Kidney tubule cell (primary cell): ENCODE results near the gene PPEF1.

Experiments
- DNase-seq: peaks from one replicate; pipeline ENCODE4 v3.0.0-alpha.2; 2018; ENCODE audit warnings: low spot score

The PPEF1 gene

GRCh38 chrX:18707426-18708049 is at the start of gene PPEF1:
Gene PPEF1, plus strand, starts transcription at chrX:18707645. Its CDS starts 136 bp downstream, at chrX:18707781.
- no peak for DNase-seq

GRCh38 chrX:18661273-18661672 is 46.2 kb upstream of the PPEF1 start:
- DNase-seq, result no peak

GRCh38 chrX:18664947-18665346 is 42.5 kb upstream of the PPEF1 start:
- DNase-seq, result no peak

GRCh38 chrX:18666614-18667013 is 40.8 kb upstream of the PPEF1 start:
- no peak for DNase-seq

- no peak for DNase-seq
These were observed 39.2 kb upstream of the PPEF1 start for GRCh38 chrX:18668071-18668835.

GRCh38 chrX:18672008-18672407 is 35.4 kb upstream of the PPEF1 start, which contains the start of gene RS1:
Gene RS1, minus strand, starts transcription at chrX:18672108. Its CDS starts 40 bp downstream, at chrX:18672068.
- no peak for DNase-seq

- DNase-seq, result no peak
These were observed 33.0 kb upstream of the PPEF1 start for GRCh38 chrX:18674417-18674787.

- DNase-seq, result peak; percentile 78
These were observed 32.4 kb upstream of the PPEF1 start for GRCh38 chrX:18674788-18675735.

- no peak for DNase-seq
These were observed 31.4 kb upstream of the PPEF1 start for GRCh38 chrX:18676050-18676449.

- DNase-seq, result peak; percentile 4
These were observed 31.0 kb upstream of the PPEF1 start for GRCh38 chrX:18676470-18676869.

- DNase-seq, result no peak
These were observed 30.1 kb upstream of the PPEF1 start for GRCh38 chrX:18677161-18677869.

- no peak for DNase-seq
These were observed 25.4 kb upstream of the PPEF1 start for GRCh38 chrX:18681996-18682395.

GRCh38 chrX:18682979-18683387 is 24.5 kb upstream of the PPEF1 start:
- DNase-seq, result no peak

GRCh38 chrX:18687856-18688495 is 19.5 kb upstream of the PPEF1 start:
- DNase-seq, result no peak

- DNase-seq, result no peak
These were observed 16.0 kb upstream of the PPEF1 start for GRCh38 chrX:18691431-18691830.

GRCh38 chrX:18692541-18692940 is 14.9 kb upstream of the PPEF1 start:
- DNase-seq, result no peak

GRCh38 chrX:18696653-18697052 is 10.8 kb upstream of the PPEF1 start:
- no peak for DNase-seq

GRCh38 chrX:18698737-18699650 is 8.5 kb upstream of the PPEF1 start:
- DNase-seq, result no peak

GRCh38 chrX:18701621-18702361 is 5.7 kb upstream of the PPEF1 start:
- DNase-seq, result no peak
